ENCODE results near the gene DUSP16.
A peak's percentile ranks its signal among the peaks of the same experiment; 100 is the strongest.
"Not testable (repeated sequence)": the region's sequence is repeated elsewhere in the genome, so short reads cannot be mapped to it uniquely, and the experiment has no call there.

DUSP16 gene

GRCh38 chr12:12520273-12520672, 42.4 kb downstream of the DUSP16 start:
- no peak for DNase-seq (ENCODE audit: low spot score)

DNA sequence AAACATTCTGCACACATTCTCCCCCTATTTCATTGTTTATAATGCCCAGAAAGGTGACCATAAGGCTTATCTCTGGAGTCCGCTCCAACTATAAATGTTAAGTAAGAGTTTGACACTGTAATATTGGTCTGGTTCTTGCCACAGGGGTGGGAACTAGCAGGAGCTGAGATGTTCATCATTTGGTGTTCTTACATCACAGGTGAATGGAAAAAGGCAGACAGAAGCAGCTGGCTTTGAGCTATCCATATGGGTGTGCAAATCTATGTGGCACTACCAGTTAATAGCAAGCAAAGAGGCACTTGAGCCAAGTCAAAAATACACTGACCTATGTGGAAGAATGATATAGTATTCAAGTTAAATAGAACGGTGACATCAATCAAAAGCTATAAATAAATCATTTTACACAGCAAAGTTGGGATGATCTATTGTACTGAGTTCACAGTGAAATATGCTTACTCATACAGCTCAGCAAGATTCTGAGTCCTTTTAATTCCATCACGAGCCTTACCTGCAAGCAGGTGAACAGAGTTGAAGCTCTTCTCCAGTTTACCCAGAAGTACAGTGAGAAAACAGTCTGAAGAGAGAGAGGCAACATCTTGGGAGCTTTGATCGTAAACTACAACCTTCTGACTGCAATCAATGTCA, 43.2 kb downstream of the DUSP16 start:
- DNase-seq (ENCODE audit: low spot score) = no peak

- no peak for DNase-seq (ENCODE audit: low spot score)
These were observed 43.7 kb downstream of the DUSP16 start for GRCh38 chr12:12518919-12519318.

DNA sequence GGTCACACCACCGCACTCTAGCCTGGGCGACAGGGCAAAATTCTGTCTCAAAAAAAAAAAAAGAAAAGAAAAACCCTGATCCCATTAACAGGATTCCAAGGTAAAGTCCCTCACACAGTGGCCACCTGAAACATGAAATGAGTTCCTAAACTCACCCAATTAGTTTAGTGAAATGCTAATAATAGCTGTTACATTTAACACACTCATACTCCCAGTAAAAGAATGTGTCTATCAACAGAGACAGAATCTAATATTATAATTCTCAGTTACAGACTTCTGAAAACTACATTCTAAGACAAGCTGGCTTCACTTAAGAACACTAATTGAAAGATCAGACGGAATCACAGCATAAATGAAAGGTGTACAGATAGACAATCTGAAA, 44.2 kb downstream of the DUSP16 start:
- no peak for DNase-seq (ENCODE audit: low spot score)

DNA sequence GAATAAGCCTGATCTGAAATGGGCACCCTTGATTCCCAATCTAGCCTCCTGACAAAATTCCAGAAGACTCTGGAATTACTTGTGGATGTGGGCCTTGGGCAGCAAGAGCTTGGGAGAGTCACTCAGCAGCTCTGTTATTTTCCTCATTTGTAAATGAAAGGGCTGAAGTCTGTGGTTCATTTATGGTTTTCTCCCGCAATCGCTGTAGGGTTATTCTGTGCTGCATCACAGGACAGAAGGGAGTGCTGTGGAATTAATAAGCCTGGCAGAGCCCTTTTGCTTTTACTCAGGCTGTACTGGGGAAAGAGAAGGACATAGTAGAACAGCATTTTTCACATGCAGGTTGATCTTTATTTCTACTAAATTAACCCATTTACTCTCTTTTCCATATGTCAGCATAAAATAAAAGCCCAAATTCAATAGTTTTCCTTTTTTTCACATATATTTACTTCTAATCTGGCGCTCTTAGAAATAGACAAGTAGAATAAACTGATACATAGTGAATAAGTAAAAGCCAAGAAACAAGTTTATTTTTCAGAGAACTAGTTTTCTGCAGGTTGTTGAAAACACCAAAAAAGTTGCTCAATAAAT, 49.2 kb downstream of the DUSP16 start:
- no peak for DNase-seq (ENCODE audit: low spot score)

DNA sequence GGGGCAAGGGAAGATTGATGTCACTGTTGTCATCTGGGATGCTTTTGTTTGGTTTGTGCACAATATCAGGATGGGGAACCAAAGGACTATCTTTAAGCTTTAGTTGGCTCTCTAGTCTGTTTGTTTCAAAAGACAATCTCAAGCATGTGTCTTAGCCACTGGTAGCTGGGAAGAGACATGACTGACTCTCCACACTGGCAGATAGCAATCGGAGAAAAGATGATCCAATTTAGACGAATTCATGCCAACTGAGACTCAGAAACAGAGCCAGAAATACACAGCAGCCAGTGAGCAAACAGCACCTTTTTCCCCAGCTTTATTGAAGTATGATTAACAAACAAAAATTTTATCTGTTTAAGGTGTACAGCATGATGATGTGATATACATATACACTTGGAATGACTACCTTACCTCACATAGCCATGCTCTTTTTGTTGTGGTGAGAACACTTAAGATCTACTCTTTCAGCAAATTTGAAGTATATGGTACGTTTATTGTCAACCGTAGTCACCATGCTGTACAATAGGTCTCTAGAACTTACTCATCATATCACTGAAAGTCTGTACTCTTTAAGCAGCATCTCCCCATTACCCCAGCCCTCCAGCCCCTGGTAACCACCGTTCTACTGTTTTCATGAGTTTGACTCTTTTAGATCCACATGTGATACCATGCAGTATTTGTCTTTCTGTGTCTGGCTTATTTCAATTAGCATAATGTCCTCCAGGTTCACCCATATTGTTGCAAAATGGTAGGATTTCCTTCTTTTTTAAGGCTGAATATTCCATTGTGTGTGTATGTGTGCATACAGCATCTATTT, 50.6 kb downstream of the DUSP16 start:
- DNase-seq (ENCODE audit: low spot score) = peak; percentile 44

DNA sequence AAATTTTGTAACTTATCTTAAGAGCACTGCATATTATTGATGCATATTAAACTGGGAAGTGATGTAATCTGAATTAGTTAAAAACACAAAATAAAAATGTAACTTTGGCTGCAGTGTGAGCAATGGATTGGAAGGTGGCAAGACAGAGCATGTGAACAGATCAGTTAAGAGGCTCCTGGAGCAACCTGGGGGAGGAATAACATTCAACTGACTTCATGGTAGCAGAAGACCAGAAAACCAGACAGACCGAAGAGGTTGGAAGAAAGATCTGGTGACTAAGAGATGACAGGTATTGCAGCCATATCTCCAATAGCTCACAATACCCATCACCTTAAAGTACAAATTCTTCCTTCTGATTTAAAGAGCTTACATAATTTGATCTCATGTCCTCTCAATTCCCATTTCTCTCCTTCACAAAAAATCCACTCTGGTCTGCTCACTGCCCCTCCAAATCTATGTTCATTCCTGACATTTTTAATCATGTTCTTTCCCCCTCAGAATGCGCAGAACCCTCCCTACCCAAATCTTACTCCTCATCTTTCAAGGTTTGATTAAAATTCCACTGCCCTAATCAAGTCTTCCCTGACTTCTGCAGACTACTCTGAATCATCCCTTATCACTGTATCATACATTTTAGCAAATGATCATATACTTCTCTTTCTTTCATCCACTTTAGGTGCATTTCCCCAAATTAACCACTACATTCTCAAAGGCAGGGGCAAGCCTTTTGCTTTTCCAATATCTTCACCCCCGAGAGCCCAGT, 51.5 kb downstream of the DUSP16 start:
- no peak for DNase-seq (ENCODE audit: low spot score)

DNA sequence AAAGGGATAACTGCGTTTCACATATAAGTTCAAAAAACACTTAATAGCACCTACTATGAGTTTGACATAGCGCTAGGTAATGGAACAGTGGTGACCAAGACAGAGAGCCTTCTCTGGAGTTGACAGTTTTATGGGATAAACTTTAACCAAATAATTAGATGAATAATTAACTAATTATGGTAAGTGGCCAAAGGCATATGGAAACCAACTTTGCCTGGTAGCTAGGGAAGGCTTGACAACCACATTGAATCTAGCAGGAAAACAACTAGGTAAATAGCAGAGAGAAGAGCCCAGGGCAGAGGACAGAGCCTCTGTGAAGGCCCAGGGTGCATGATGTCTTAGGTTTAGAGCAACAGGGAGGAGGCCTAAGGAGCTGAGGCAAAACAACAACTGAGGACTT, 52.1 kb downstream of the DUSP16 start:
- DNase-seq (ENCODE audit: low spot score) = no peak

- DNase-seq (ENCODE audit: low spot score) = no peak
These were observed 52.5 kb downstream of the DUSP16 start for GRCh38 chr12:12510141-12510540.

DNA sequence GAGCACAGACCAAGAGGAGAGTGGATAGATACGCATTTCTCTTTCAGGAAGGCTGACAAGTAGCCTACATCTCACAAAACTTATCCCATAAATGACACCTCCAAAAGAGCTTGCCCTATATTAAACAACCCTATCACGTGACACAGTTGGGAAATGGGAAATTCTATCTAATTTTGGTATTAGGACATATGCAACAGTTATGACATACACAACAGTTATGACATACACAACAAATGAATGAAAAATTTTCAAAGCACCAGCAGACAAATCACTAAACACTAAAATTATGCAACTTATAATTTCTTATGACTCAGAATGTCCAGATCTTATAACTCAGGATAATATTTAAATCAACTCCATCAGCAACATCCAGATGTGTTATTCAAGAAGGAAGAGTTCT, 54.1 kb downstream of the DUSP16 start:
- DNase-seq (ENCODE audit: low spot score) = no peak

DNA sequence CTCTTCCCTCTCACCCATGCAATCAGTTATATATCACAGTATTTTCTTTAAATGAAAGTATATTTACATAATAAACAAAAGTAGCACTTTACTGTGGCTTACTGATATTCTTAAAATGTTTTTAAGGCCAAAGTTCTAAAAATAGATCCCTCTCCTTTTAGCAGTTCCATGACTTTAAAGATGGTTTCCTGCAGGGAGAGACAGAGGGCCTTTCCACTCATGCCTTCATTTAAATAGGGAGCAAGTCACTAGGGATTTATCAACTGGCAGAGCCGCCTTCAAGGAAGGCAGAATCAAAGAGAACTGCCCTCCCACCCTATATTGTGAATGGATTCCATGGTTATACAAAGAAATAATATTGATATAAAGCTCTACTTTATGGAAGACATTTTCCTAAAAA, 55.5 kb downstream of the DUSP16 start:
- DNase-seq (ENCODE audit: low spot score) = no peak

DNA sequence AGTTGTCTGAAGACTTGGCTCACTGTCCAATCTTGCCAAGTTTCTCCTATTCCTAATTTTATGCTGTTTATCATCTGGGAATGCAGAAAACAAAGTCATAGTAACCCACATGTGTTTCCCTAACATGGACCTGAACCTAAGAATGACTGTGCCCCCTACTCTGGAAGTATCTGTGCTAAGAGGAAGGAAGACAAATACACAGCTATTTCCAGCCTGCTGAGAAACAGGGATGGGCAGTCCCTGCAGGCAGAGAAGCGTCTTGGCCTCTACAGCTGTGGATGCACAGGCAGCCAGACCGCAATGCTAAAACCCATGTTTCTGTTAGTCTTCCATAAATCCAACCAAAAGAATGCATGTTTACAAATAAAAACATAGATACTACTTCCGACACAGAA, 56.2 kb downstream of the DUSP16 start:
- no peak for DNase-seq (ENCODE audit: low spot score)

DNA sequence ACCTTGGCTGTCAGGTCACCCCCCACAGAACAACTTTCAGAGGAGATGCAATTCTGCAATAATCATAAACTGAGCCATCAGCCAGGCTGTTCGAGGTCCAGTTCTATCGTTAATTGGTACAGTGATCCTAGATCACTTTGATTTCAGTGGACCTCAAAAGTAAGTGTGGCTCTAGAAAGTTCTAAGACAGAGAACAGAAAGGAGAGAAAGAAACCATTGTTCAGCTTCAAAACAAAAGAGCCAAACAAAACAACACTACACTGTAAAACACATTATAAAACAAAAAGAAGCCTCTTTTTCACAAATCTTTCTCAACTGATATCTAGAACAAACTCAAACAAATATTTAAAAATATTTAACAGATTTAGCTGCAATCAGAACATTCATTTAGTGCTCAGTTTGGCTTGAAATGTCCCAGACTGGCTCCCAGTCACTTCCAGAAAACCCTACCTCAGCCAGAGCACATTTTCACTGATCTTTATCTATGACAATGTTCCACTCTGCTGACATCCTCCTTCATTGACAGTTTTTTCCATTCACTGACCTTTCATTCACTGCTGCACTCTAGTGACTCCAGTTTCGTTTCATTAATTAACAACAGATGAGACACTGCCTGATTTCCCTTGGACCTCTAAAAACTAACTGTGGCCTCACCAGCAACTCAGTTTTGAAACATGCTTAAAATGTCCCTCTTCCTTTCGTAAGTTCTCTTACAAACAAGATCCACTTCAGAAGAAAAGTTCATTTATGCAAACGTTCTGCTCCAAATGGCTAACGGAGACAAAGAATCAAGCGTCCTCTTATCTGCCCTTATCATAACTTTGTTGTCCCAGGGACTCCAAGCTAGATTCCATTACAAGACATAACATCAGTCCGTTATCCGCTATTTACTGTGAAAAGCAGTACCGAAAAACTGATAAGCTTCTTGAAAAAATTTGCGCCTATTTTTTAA, 56.8 kb downstream of the DUSP16 start:
- DNase-seq (ENCODE audit: low spot score) = peak; percentile 72

- peak; percentile 55 for DNase-seq (ENCODE audit: low spot score)
These were observed 59.1 kb downstream of the DUSP16 start for GRCh38 chr12:12503384-12504078.

GRCh38 chr12:12502815-12503151, 59.9 kb downstream of the DUSP16 start:
- no peak for DNase-seq (ENCODE audit: low spot score)

DNA sequence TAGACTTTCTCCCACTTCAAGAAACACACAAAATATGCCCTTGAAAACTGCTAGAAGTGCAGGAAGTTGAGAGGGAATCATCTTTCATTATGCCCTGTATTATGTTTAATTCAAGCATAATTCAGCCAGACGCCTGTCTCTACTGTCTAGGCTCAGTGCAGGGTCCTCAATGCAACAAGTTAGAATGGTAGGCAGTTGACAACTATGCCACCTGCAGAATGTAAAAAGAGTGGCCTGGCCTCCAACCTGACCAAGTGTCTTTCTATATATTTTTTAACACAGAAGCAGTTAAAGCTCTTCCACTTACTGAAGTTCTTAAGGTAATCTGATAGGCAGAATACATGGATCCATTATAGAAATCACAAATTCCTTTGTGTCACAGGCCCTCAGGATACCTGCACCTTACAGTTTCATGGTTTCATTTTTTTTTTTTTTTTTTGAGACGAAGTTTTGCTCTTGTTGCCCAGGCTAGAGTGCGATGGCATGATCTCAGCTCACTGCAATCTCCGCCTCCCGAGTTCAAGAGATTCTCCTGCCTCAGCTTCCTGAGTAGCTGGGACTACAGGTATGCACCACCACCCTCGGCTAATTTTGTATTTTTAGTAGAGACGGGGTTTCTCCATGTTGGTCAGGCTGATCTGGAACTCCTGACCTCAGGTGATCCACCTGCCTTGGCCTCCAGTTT, 60.4 kb downstream of the DUSP16 start:
- not testable (repeated sequence) for DNase-seq (ENCODE audit: low spot score)

DNA sequence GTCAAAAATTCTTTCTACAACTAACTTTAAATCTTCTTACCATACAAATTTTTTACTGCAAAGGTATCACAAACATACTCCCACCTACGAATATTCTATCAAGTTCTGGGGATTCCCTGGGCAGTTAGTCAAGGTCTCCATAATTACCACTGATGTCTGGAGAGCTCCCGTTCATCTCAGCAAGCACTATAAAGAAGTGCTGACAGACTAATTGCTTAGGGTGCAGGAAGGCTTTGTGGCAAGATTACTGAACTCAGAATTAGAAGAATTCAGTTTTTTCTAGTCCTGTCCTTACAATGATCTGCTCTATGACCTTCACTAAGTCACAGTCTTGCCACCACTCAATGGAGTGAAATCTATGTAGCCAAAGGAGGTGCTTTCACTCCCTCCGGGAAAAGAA, 61.5 kb downstream of the DUSP16 start:
- no peak for DNase-seq (ENCODE audit: low spot score)

DNA sequence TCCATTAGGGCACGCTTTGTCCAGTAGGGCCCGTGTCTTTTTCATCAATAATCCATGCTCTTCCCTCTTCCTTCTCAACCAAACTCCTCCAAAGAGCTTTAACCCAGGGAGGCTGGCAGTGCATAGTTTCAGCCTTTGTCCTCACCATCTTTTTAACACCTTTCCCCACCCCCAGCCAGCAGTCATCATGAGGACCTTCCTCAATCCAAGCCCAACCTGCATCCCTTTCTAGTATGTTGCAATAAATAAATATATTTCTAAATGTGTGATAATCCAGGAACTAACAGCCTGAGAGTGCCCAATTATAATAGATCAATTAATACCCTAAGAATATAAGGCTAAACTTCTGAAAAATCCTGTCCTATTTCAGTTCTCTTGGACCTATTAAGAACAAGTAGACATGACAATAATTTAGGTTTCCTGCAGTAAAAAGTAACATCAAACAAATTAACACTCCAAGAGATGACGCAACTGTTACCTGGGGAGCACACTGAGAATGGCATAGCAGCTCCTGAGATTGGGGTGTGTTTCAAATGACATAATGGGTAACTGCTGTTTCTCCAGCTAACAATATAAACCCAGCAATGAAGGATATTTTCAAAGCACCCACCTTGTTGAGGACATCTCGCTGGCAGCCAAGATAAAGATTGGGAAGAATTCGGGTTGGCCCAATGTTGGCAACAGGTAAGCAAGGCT, 62.6 kb downstream of the DUSP16 start:
- DNase-seq (ENCODE audit: low spot score) = no peak

DNA sequence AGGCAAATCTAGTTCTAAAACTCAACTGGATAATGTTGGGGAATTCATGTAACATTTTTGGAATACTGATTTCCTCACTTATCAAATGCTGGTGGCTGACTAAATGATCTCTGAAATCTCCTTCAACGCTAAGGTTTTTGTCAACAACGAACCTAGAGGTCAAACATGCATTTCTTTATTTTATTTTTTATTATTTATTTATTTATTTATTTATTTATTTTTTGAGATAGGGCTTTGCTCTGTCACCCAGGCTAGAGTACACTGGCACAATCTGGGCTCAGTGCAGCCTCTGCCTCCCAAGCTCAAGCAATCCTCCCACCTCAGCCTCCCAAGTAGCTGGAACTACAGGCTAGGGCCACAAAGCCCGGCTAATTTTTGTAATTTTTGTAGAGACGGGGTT, 64.5 kb downstream of the DUSP16 start:
- DNase-seq (ENCODE audit: low spot score) = no peak

DNA sequence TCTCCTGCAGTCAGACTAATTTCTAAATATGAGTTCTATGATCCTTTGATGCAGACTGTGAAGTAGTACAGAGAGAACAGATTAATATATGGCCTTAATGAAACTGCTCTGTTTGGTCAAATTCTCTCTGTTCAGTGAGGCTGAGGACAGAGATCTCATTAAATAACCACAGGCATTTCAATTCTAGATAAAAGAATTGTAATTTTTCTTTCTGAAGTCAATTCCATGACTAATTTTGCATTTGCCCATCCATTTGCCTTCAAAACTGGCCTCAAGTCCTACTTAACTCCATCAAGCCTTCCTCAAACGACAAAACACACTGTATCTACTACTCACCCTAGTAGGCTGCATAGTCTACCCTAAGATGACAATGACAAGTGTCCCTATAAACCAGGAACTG, 67.1 kb downstream of the DUSP16 start:
- no peak for DNase-seq (ENCODE audit: low spot score)
